BE2C (cell line): ENCODE data around the gene MKRN2OS.

Experiments
- DNase-seq: peaks from one replicate; pipeline ENCODE4 v3.0.0-alpha.2; 2020
- H3K27me3 ChIP-seq: fragments of 250-450 bp; sonication (Bioruptor Pico); 2 replicates; pipeline ENCODE4 v1.5.1; 2020; ENCODE audit warnings: mild to moderate bottlenecking
- H3K36me3 ChIP-seq: fragments of 250-450 bp; sonication (Bioruptor Pico); 2 replicates; pipeline ENCODE4 v1.5.1; 2020; ENCODE audit warnings: mild to moderate bottlenecking
- H3K4me1 ChIP-seq: fragments of 250-450 bp; sonication (Bioruptor Pico); 2 replicates; pipeline ENCODE4 v1.5.1; 2020
- H3K4me3 ChIP-seq: 2 replicates; pipeline ENCODE4 v1.5.1; 2011; ENCODE audit warnings: low read depth, low read length
- H3K9me3 ChIP-seq: fragments of 250-450 bp; sonication (Bioruptor Pico); 2 replicates; pipeline ENCODE4 v1.5.1; 2020
- CTCF ChIP-seq: IDR thresholded peaks from 2 replicates; pipeline ENCODE4 v1.5.1; 2012; ENCODE audit warnings: mild to moderate bottlenecking, low read depth, low read length

The MKRN2OS gene

GRCh38 chr3:12516873-12517272 lies 28.4 kb downstream of the MKRN2OS start:
- Histone ChIP-seq H3K4me3 (no peak overlapping the region), H3K36me3 (peaks cover 4% of the 10 kb centered on the region; the same call in 1 of the 2 replicates), H3K4me1 (peaks cover 17% of the 10 kb centered on the region), H3K9me3 (no peaks in the 10 kb centered on the region), H3K27me3 (no peaks in the 10 kb centered on the region)
- TF ChIP-seq CTCF: no peak
- no peak for DNase-seq

- Histone ChIP-seq H3K27me3 (no peaks in the 10 kb centered on the region), H3K9me3 (no peaks in the 10 kb centered on the region)
- no peak for TF ChIP-seq CTCF
These were observed 29.7 kb downstream of the MKRN2OS start for GRCh38 chr3:12515631-12516030.

GRCh38 chr3:12513694-12514446 lies 31.4 kb downstream of the MKRN2OS start:
- DNase-seq: no peak
- no peaks in the 10 kb centered on the region for H3K9me3 ChIP-seq
- TF ChIP-seq CTCF: no peak
- H3K4me3 ChIP-seq: no peak overlapping the region
- no peaks in the 10 kb centered on the region for H3K27me3 ChIP-seq
- H3K36me3 ChIP-seq: no peaks in the 10 kb centered on the region
- peaks cover 18% of the 10 kb centered on the region for H3K4me1 ChIP-seq

More at GRCh38 chr3:12515631-12516030, 29.7 kb downstream of the MKRN2OS start:
- H3K4me1 ChIP-seq: peaks cover 18% of the 10 kb centered on the region
- DNase-seq: no peak
- no peaks in the 10 kb centered on the region; the same call in 1 of the 2 replicates for H3K36me3 ChIP-seq
- no peak overlapping the region for H3K4me3 ChIP-seq

GRCh38 chr3:12512534-12513118 lies 32.7 kb downstream of the MKRN2OS start:
- Histone ChIP-seq H3K4me3 (no peak overlapping the region), H3K36me3 (no peaks in the 10 kb centered on the region), H3K27me3 (no peaks in the 10 kb centered on the region), H3K4me1 (peaks cover 19% of the 10 kb centered on the region), H3K9me3 (no peaks in the 10 kb centered on the region)
- DNase-seq: peak; percentile 14
- TF ChIP-seq CTCF: no peak

- Histone ChIP-seq H3K27me3 (no peaks in the 10 kb centered on the region), H3K9me3 (no peaks in the 10 kb centered on the region), H3K4me1 (peaks cover 22% of the 10 kb centered on the region), H3K36me3 (no peaks in the 10 kb centered on the region), H3K4me3 (no peak overlapping the region)
- TF ChIP-seq CTCF: no peak
- DNase-seq: no peak
These were observed 35.8 kb downstream of the MKRN2OS start for GRCh38 chr3:12509466-12509865.

- Histone ChIP-seq H3K4me1 (peaks cover 14% of the 10 kb centered on the region), H3K9me3 (no peaks in the 10 kb centered on the region), H3K36me3 (peaks cover 4% of the 10 kb centered on the region; the same call in 1 of the 2 replicates), H3K27me3 (no peaks in the 10 kb centered on the region), H3K4me3 (no peak overlapping the region)
- no peak for DNase-seq
- no peak for TF ChIP-seq CTCF
These were observed 37.0 kb downstream of the MKRN2OS start for GRCh38 chr3:12508291-12508700.
